Measurements from ENCODE around the gene PPP1R27.

Gene PPP1R27

GRCh38 chr17:81834831-81835267 is at the start of gene PPP1R27:
PPP1R27 (minus strand) TSS chr17:81835050; CDS start chr17:81834953, 97 bp downstream.
- no peak for DNase-seq

- no peak for DNase-seq
These were observed 49.7 kb upstream of the PPP1R27 start for GRCh38 chr17:81884520-81884919.

GRCh38 chr17:81879121-81879520 is 44.3 kb upstream of the PPP1R27 start:
- DNase-seq = no peak

- DNase-seq = no peak
These were observed 43.4 kb upstream of the PPP1R27 start for GRCh38 chr17:81878294-81878693.

GRCh38 chr17:81877569-81877968 is 42.7 kb upstream of the PPP1R27 start:
- no peak for DNase-seq

- DNase-seq = peak; percentile 96
These were observed 36.8 kb upstream of the PPP1R27 start for GRCh38 chr17:81871387-81872230.

GRCh38 chr17:81870981-81871386 is 36.1 kb upstream of the PPP1R27 start, which contains the start of gene ARHGDIA:
ARHGDIA (minus strand) TSS chr17:81871337; CDS start chr17:81869930, 1,407 bp downstream.
- no peak for DNase-seq

- peak; percentile 61 for DNase-seq
These were observed 35.5 kb upstream of the PPP1R27 start for GRCh38 chr17:81870131-81870980.

- peak; percentile 67 for DNase-seq
These were observed 34.6 kb upstream of the PPP1R27 start for GRCh38 chr17:81869221-81870130.

GRCh38 chr17:81868674-81869220 is 33.9 kb upstream of the PPP1R27 start:
- DNase-seq = peak; percentile 33

- DNase-seq = no peak
These were observed 33.3 kb upstream of the PPP1R27 start for GRCh38 chr17:81867991-81868673.

GRCh38 chr17:81867170-81867990 is 32.5 kb upstream of the PPP1R27 start:
- DNase-seq = peak; percentile 71

- peak; percentile 32 for DNase-seq
These were observed 31.8 kb upstream of the PPP1R27 start for GRCh38 chr17:81866440-81867169.

GRCh38 chr17:81865733-81866439 is 31.0 kb upstream of the PPP1R27 start:
- no peak for DNase-seq

- no peak for DNase-seq
These were observed 30.5 kb upstream of the PPP1R27 start for GRCh38 chr17:81865358-81865732.

- peak; percentile 30 for DNase-seq
These were observed 29.3 kb upstream of the PPP1R27 start for GRCh38 chr17:81863833-81864768.

GRCh38 chr17:81863123-81863675 is 28.3 kb upstream of the PPP1R27 start:
- peak; percentile 40 for DNase-seq
